Activated CD8-positive, alpha-beta memory T cell treated with anti-CD3 and anti-CD28 coated beads for 1 hour (primary cell): ENCODE results near the gene ARID2.

Experiments
- DNase-seq, 2 donors: peaks; one replicate each; pipeline ENCODE4 v3.0.0-alpha.2; 2020; ENCODE audit warnings: low read depth in 1 of 2; ENCODE audit errors: extremely low read depth in 1 of 2

Gene ARID2

DNA sequence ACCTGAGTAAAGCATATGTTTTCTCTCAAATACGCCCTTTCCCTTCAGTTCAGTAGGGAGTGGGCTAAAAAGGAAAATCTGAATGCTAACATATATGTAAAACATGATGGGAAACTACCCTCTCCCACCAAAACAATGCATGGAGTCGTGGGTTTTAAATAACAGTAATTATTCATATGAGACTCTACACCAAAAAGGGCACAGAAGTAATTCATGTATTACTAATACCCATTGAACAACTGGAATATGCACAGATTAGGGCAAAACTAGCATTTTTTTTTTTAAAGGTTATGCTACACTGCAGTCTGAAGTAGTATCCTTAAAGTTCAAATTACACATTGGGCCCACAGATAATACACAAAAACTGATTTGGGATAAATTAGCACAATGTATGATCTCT, 8.1 kb upstream of the ARID2 start:
- DNase-seq: no peak

- DNase-seq: no peak
Observed at GRCh38 chr12:45721954-45722353, 7.6 kb upstream of the ARID2 start.

- no peak for DNase-seq
Observed at GRCh38 chr12:45725631-45726602, 3.6 kb upstream of the ARID2 start.

GRCh38 chr12:45726603-45727300, 2.8 kb upstream of the ARID2 start:
- DNase-seq: peak in 1 of 2 donors; percentile 10

DNA sequence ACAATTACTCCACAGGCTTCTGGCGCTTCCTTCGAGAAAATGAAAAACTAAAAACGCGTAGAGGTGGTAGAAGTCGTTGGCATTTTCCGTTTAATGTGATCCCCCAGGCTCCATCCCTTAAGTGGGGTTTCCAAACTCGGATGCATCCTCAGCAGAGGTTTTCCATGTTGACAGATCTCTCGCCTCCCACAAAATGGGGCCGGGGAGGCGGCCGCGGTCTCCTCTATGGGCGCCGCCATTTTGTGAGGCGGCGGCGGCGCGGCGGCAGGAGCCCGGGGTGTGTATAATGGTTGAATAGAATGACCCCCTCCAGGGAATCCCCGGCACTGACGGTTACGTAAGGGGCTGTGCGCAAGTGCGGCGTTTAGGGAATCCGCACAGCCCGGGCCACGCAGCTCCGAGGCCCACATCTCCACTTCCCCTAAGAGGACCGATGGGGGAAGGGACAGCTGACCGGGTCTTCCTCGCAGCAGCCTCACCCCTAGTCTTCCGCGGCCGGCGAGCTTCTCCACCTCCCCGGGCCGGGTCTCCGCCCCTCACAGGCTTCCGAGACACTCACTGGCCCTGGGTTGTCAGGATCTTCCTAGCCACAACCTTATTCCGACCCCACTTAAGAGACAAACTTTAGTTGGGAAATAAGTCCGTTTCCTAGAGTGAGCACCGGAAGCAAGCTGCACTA, 2.1 kb upstream of the ARID2 start:
- DNase-seq: peak; percentile 65 to 69

DNA sequence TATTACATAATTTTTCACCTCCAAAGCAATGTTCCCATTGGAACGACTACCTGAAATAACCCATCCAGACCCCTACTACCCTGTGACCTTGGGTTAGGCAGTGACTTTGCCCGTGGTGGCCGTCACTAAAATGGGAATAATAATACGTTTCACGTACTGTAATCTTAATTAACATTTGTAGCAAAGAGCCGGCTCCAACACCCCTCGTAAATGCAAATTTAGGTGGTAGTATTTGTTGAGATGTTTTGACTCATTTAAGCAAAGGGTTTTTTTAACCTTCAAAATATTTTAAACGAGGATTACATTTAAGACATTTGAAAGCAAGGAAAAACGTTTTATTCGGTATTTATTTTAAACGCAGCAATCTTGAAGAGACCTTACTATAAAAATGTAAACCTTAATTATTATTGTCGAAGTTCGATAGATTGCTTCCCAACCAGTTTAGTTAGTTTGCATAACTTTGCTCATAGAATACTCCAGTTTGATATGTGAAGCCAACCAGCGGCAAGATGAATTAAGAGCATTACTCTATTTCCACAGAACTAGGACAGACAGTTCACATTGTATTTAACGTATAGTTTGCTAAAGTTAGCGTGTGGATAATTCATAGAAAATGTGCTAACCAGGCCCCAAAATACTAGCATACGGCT, 1.4 kb upstream of the ARID2 start:
- peak in 1 of 2 donors; percentile 3 for DNase-seq

DNA sequence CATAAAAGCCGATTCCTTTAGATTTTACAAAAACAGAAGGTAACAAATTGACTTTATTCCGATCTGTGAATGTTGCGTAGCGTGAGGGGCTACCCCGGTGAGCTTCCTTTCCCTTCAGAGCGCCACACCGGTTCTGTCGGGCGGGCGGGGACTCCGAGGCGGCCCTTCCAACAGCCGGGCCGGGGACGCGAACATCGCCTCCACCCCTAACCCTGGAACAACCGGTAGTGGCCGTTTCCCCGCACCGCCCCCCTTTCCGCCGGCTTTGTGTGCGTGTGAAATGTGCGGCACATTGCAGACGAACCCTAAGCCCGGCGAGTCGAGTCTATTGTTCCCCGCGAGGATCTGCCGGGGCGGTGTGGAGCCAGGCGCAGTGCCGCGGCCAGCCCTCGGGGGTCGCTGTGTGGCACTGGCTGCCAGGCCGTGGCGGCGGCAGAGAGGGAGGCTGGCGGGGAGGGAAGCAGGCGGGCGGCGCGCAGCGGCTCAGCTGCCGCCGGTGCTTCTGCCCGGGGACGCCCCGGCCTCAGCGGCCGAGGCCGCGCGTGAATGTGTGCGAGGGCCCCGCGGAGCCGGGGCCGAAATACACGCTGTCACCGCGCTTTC, 775 bp upstream of the ARID2 start:
- DNase-seq: peak; percentile 93 to 96

DNA sequence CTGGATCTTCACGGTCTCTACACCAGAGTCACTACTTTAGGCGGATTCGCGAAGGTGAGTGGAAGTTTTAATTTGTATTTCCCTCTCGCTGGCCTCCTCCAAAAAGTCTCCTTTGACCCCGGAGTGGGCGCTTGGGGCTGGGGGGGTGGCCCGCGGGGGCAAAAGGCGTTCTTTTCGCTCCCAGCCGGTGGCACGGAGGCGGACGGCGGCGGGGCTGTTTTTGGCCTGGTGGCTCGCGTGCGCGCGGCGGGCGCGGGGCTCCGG, 510 bp downstream of the ARID2 start:
- DNase-seq: peak in 1 of 2 donors; percentile 17

DNA sequence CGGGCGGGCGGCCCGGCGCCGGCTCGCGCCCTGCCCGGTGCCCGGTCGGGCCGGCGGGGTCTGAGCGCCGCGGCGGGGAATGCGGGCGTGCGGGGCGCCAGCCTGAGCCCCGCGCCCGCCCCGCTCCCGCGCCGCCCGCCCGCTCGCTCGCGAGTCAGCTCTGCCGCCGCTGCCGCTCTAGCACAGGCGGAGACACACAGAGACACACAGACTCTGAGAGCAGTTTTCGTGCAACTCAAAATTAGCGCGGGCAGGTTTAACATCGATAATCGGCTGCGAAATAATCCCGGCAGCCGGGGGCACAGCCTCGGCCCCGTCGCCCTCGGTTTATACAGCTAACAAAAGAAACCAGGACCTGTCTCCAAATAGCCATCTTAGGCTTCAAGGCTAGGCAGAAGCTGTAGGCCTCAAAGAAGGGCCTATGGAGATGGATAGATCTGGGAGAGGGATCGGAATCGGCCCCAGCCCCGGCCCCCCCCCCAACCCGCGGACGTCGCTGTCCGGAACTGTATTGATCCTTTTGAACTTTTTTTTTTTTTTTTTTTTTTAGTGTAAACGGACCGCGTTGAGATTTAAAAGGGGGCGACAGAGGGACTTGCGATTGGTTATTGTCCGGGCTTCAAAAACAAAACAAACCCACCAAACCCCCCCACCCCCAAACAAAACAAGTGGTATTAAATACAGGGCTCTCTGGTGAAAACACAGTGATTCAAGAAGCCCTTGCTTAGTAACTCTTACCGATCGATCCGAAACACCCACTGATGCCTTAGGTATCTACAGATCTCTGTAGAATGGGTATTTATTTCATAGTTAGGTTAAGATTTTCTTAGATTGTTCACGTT, 1.1 kb downstream of the ARID2 start:
- DNase-seq: peak in 1 of 2 donors; percentile 37

GRCh38 chr12:45731190-45731775, 1.8 kb downstream of the ARID2 start:
- DNase-seq: no peak

GRCh38 chr12:45732250-45732649, 2.7 kb downstream of the ARID2 start:
- no peak for DNase-seq

- no peak for DNase-seq
Observed at GRCh38 chr12:45732936-45733335, 3.4 kb downstream of the ARID2 start.

- no peak for DNase-seq
Observed at GRCh38 chr12:45737638-45738037, 8.1 kb downstream of the ARID2 start.

DNA sequence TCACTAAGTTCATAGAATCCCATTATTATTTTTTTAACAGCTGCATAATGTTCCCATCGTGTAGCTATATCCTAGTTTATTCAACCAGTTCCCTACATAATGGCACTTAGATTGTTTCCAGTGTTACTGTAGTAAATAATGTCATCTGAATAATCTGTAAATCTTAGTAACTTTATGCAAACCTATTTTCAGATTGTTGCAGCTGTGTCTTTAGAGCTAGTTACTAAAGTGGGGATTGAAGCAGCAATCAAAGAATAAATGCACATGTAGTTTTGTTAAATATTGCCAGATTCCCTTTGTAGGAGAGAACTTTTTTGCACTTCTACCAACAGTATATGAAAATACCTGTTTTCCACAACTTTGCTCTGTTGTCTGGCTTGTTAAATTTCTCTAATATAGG, 13.1 kb downstream of the ARID2 start:
- DNase-seq: no peak

GRCh38 chr12:45743247-45743646, 13.7 kb downstream of the ARID2 start:
- no peak for DNase-seq

DNA sequence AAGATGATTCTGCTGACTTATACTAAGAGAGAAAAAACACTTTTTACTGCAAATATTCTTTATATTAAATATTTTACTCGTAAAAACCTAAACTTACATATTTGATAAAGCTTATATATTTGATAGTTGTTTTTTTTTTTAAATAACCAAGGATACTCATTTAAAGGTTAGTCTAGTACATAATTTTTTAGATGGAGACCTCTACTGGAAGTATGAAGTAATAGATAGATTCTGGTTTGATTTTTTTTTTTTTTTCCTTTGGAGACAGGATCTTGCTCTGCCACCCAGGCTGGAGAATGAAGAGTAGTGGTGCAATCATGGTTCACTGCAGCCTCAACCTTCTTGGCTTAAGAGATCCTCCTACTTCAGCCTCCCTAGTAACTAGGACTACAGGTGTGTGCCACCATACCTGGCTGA, 16.4 kb downstream of the ARID2 start:
- no peak for DNase-seq

DNA sequence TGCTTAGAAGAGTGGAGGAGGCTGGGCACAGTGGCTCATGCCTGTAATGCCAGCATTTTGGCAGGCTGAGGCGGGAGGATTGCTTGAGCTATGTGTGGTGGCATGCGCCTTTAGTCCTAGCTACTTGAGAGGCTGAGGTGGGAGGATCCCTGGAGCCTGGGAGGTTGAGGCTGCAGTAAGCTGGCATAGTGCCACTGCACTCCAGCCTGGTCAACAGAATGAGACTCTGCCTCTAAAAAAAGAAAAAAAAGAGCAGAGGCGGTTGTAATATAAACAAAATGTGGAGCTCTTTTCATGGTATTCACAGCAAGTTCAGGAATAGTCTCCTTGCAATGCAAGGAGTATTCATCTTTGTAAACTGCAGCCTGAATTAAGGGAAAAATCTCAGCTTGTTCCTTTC, 27.2 kb downstream of the ARID2 start:
- DNase-seq: no peak

- no peak for DNase-seq
Observed at GRCh38 chr12:45757172-45757571, 27.7 kb downstream of the ARID2 start.

GRCh38 chr12:45760333-45760732, 30.8 kb downstream of the ARID2 start:
- DNase-seq: no peak
